NCI-H774 (cell line): Measurements from ENCODE around the gene TIMP2.
"Not testable (repeated sequence)": the region's sequence is repeated elsewhere in the genome, so short reads cannot be mapped to it uniquely, and the experiment has no call there.

Experiments
- DNase-seq: peaks from one replicate; lab custom pipeline; 2025; lab: John Stamatoyannopoulos, UW

TIMP2 gene

GRCh38 chr17:78905541-78905940, 19.6 kb downstream of the TIMP2 start:
- DNase-seq = no peak

GRCh38 chr17:78905116-78905515, 20.1 kb downstream of the TIMP2 start:
- DNase-seq = no peak

GRCh38 chr17:78904371-78904770, 20.8 kb downstream of the TIMP2 start:
- DNase-seq = no peak

- peak; percentile 83 for DNase-seq
Observed at GRCh38 chr17:78903101-78903779, 21.9 kb downstream of the TIMP2 start, which contains the start of gene CEP295NL. Gene CEP295NL, minus strand, starts transcription at chr17:78903201. Its CDS starts 1,373 bp downstream, at chr17:78901828.

GRCh38 chr17:78902231-78902630, 23.0 kb downstream of the TIMP2 start:
- DNase-seq = not testable (repeated sequence)

GRCh38 chr17:78901806-78902205, 23.4 kb downstream of the TIMP2 start:
- no peak for DNase-seq

GRCh38 chr17:78900816-78901215, 24.4 kb downstream of the TIMP2 start:
- DNase-seq = no peak

- DNase-seq = no peak
Observed at GRCh38 chr17:78899361-78900260, 25.6 kb downstream of the TIMP2 start.

GRCh38 chr17:78898947-78899346, 26.2 kb downstream of the TIMP2 start:
- DNase-seq = no peak

GRCh38 chr17:78898075-78898836, 26.9 kb downstream of the TIMP2 start:
- DNase-seq = no peak

- DNase-seq = no peak
Observed at GRCh38 chr17:78897664-78898047, 27.5 kb downstream of the TIMP2 start.

GRCh38 chr17:78896834-78897663, 28.1 kb downstream of the TIMP2 start:
- no peak for DNase-seq

GRCh38 chr17:78896091-78896833, 28.9 kb downstream of the TIMP2 start:
- DNase-seq = no peak

GRCh38 chr17:78895322-78895721, 29.9 kb downstream of the TIMP2 start:
- no peak for DNase-seq

GRCh38 chr17:78893684-78894083, 31.5 kb downstream of the TIMP2 start:
- DNase-seq = no peak

GRCh38 chr17:78892936-78893379, 32.2 kb downstream of the TIMP2 start:
- DNase-seq = no peak

- DNase-seq = no peak
Observed at GRCh38 chr17:78892520-78892919, 32.7 kb downstream of the TIMP2 start.

- DNase-seq = no peak
Observed at GRCh38 chr17:78892062-78892456, 33.1 kb downstream of the TIMP2 start.

GRCh38 chr17:78891406-78892061, 33.7 kb downstream of the TIMP2 start:
- DNase-seq = no peak

GRCh38 chr17:78890498-78890897, 34.7 kb downstream of the TIMP2 start:
- DNase-seq = no peak
